CD8-positive, alpha-beta memory T cell (primary cell): ENCODE results near the gene CWC27. TPM values are rescaled to one million over a fixed set of nuclear protein-coding genes. Genes with fewer than 3 reads are reported as not detected.

Experiments used
- CTCF ChIA-PET: fragments of 350-600 bp; sonication (Branson Sonifier 250); formaldehyde crosslinking; loops from one replicate; lab custom pipeline; 2021; ENCODE audit warnings: antibody characterized with exemption; lab: Charles Lee
- POLR2A ChIA-PET: fragments of 350-600 bp; sonication (Branson Sonifier 250); formaldehyde crosslinking; loops from one replicate; lab custom pipeline; 2021; ENCODE audit warnings: antibody characterized with exemption; lab: Charles Lee
- DNase-seq, 5 donors: peaks; one replicate each; pipeline versions ENCODE4 v3.0.0 to v3.0.0-alpha.2; 2020 to 2022; ENCODE audit warnings: mixed read lengths in 1 of 5
- H3K27ac ChIP-seq: one replicate; pipeline ENCODE4 v1.7.0; 2013; ENCODE audit warnings: low read depth, mild to moderate bottlenecking, low read length, moderate library complexity
- H3K27me3 ChIP-seq: 2 replicates; pipeline ENCODE4 v1.7.0; 2013; ENCODE audit warnings: low read length, mild to moderate bottlenecking; ENCODE audit not compliant: insufficient read depth, poor library complexity, severe bottlenecking
- H3K36me3 ChIP-seq: 2 replicates; pipeline ENCODE4 v1.7.0; 2013; ENCODE audit warnings: mild to moderate bottlenecking, low read length, moderate library complexity; ENCODE audit not compliant: insufficient read depth
- H3K4me1 ChIP-seq: 2 replicates; pipeline ENCODE4 v1.7.0; 2013; ENCODE audit warnings: mild to moderate bottlenecking, low read length, moderate library complexity; ENCODE audit not compliant: insufficient read depth
- H3K4me3 ChIP-seq: 2 replicates; pipeline ENCODE4 v1.7.0; 2013; ENCODE audit warnings: mild to moderate bottlenecking, low read length
- H3K9me3 ChIP-seq: 2 replicates; pipeline ENCODE4 v1.7.0; 2013; ENCODE audit warnings: mild to moderate bottlenecking, low read length
- H3K27ac Mint-ChIP-seq, 8 donors: one replicate each; pipeline ENCODE4 v1.8.0; 2020 to 2021; ENCODE audit warnings: mixed read lengths in 8 of 8, mild to moderate bottlenecking in 6 of 8, inconsistent platforms in 3 of 8, moderate library complexity in 3 of 8
- H3K27me3 Mint-ChIP-seq, 2 donors: one replicate each; pipeline ENCODE4 v1.8.0; 2020 to 2021; ENCODE audit warnings: mixed read lengths in 2 of 2, mild to moderate bottlenecking in 1 of 2, moderate library complexity in 1 of 2
- H3K36me3 Mint-ChIP-seq, 3 donors: one replicate each; pipeline ENCODE4 v1.8.0; 2020 to 2021; ENCODE audit warnings: mixed read lengths in 3 of 3, inconsistent platforms in 1 of 3, mild to moderate bottlenecking in 1 of 3
- H3K4me1 Mint-ChIP-seq, 3 donors: one replicate each; pipeline ENCODE4 v1.8.0; 2020 to 2021; ENCODE audit warnings: mixed read lengths in 3 of 3, inconsistent platforms in 1 of 3, mild to moderate bottlenecking in 1 of 3
- H3K4me3 Mint-ChIP-seq, 7 donors: one replicate each; pipeline ENCODE4 v1.8.0; 2020 to 2021; ENCODE audit warnings: mixed read lengths in 7 of 7, mild to moderate bottlenecking in 6 of 7, moderate library complexity in 4 of 7, inconsistent platforms in 2 of 7
- H3K9me3 Mint-ChIP-seq, 5 donors: one replicate each; pipeline ENCODE4 v1.8.0; 2020 to 2022; ENCODE audit warnings: mixed read lengths in 5 of 5, mild to moderate bottlenecking in 3 of 5, moderate library complexity in 2 of 5, inconsistent platforms in 1 of 5
- polyA plus RNA-seq: library from polyadenylated mRNA; unstranded; fragments of 300-500 nt; fragmentation: Illumina TruSeq; gene quantifications from one replicate; pipeline ENCODE4 v1.2.3, GENCODE V29; 2021
- total RNA-seq, 2 experiments: library from RNA; stranded (reverse); gene quantifications; one replicate each; pipeline ENCODE4 v1.2.3, GENCODE V29; 2021

The CWC27 gene
- total and polyA plus RNA-seq, 3 experiments from 2014 or later: 32.8 to 38.0 (median 36.3) TPM

DNA sequence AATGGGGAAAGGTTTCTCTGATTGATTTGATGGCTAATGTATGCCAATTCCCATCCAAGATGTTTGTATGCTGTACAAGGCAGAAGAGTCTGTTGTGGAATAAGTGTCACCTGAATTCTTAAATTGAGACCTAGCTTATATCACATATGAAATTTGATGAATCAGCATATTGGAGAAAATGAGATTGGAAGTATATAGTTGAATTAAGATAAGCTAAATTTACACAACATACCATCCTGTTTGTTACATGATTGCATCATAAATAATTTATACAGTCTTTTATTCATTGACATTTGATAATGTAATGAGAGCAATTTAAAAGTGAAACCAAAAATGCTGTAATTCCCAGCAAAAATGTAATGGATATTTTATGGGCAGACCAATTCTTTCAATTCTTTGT, 1.1 kb downstream of the CWC27 start:
- Mint-ChIP-seq H3K36me3 (peaks cover 0 to 23% (median 3%) of the 10 kb centered on the region in 3 donors), H3K4me1 (peaks cover 62 to 77% (median 71%) of the 10 kb centered on the region in 3 donors), H3K9me3 (no peaks in the 10 kb centered on the region), H3K27ac (peak overlapping the region in 6 of 8 donors; percentile 86 to 100 (median 96)), H3K4me3 (peak overlapping the region; percentile 93 to 100 (median 99)), H3K27me3 (no peaks in the 10 kb centered on the region)
- CTCF ChIA-PET: no interaction called here
- peaks cover 34% of the 10 kb centered on the region for H3K4me1 ChIP-seq
- no peaks in the 10 kb centered on the region for H3K9me3 ChIP-seq
- no peaks in the 10 kb centered on the region for H3K27me3 ChIP-seq
- POLR2A ChIA-PET: interaction anchor here (2.5 kb wide), 1 partner anchor 793 kb away, joined by 10 read pairs; the partner anchor contains the start of genes CENPK and PPWD1
- no peak overlapping the region for H3K27ac ChIP-seq
- peak overlapping the region; percentile 92 for H3K4me3 ChIP-seq
- DNase-seq: no peak
- no peaks in the 10 kb centered on the region for H3K36me3 ChIP-seq

GRCh38 chr5:64771736-64772135, 3.0 kb downstream of the CWC27 start:
- no peak for DNase-seq
- H3K27me3 Mint-ChIP-seq: no peaks in the 10 kb centered on the region
- H3K4me1 ChIP-seq: peaks cover 24% of the 10 kb centered on the region
- no peak overlapping the region for H3K27ac Mint-ChIP-seq
- H3K9me3 ChIP-seq: no peaks in the 10 kb centered on the region
- H3K9me3 Mint-ChIP-seq: no peaks in the 10 kb centered on the region
- no peaks in the 10 kb centered on the region for H3K27me3 ChIP-seq
- peaks cover 0 to 30% (median 3%) of the 10 kb centered on the region in 3 donors for H3K36me3 Mint-ChIP-seq
- H3K27ac ChIP-seq: no peak overlapping the region
- H3K36me3 ChIP-seq: no peaks in the 10 kb centered on the region
- peaks cover 49 to 65% (median 54%) of the 10 kb centered on the region in 3 donors for H3K4me1 Mint-ChIP-seq
- H3K4me3 Mint-ChIP-seq: no peak overlapping the region
- ChIA-PET POLR2A (no interaction called here), CTCF (interaction anchor here (0.6 to 1.0 kb wide), 2 partner anchors 12 to 142 kb away, joined by 3 to 5 read pairs; no protein-coding TSS in a partner anchor)
- no peak overlapping the region for H3K4me3 ChIP-seq

DNA sequence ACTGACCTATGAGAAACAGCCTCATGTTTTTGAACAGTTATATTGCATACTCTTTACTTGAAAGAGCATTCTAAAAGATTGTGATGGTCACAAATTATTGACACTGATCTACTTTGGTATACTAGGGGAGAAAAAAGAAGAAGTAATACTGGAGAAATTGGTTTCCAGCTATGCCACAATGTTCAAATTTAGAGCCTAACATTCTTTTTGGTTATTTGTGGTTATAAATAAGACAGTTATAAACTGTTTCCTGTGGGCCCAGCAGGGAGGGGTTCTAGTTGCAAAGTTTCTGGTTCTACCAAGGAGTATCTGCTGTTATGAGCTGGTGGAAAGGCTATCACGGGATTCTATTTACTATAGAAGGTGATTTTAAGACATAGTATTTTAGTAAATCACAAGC, 4.8 kb downstream of the CWC27 start:
- Mint-ChIP-seq H3K4me3 (peak overlapping the region in 1 of 7 donors; percentile 10), H3K27ac (no peak overlapping the region), H3K9me3 (no peaks in the 10 kb centered on the region), H3K4me1 (peaks cover 37 to 52% (median 45%) of the 10 kb centered on the region in 3 donors), H3K36me3 (peaks cover 0 to 26% (median 3%) of the 10 kb centered on the region in 3 donors), H3K27me3 (no peaks in the 10 kb centered on the region)
- Histone ChIP-seq H3K36me3 (no peaks in the 10 kb centered on the region), H3K27ac (no peak overlapping the region), H3K4me3 (no peak overlapping the region), H3K27me3 (no peaks in the 10 kb centered on the region), H3K9me3 (no peaks in the 10 kb centered on the region), H3K4me1 (peaks cover 13% of the 10 kb centered on the region)
- no peak for DNase-seq
- ChIA-PET POLR2A (interaction anchor here (0.7 kb wide), 1 partner anchor 462 kb away, joined by 5 read pairs; no protein-coding TSS in a partner anchor), CTCF (interaction anchor here (2.3 kb wide), 1 partner anchor 11 kb away, joined by 6 read pairs; no protein-coding TSS in a partner anchor)

GRCh38 chr5:64775291-64775690, 6.6 kb downstream of the CWC27 start:
- Histone ChIP-seq H3K27me3 (no peaks in the 10 kb centered on the region), H3K27ac (no peak overlapping the region), H3K9me3 (no peaks in the 10 kb centered on the region), H3K4me1 (peaks cover 1% of the 10 kb centered on the region), H3K4me3 (no peak overlapping the region), H3K36me3 (no peaks in the 10 kb centered on the region)
- CTCF ChIA-PET: interaction anchor here (2.3 kb wide), 1 partner anchor 9 kb away, joined by 6 read pairs; no protein-coding TSS in a partner anchor
- Mint-ChIP-seq H3K27ac (peak overlapping the region in 1 of 8 donors; percentile 43), H3K4me1 (peaks cover 28 to 48% (median 29%) of the 10 kb centered on the region in 3 donors), H3K9me3 (no peaks in the 10 kb centered on the region), H3K36me3 (peaks cover 6 to 30% (median 7%) of the 10 kb centered on the region in 3 donors), H3K4me3 (peak overlapping the region in 1 of 7 donors; percentile 7), H3K27me3 (no peaks in the 10 kb centered on the region)
- no peak for DNase-seq
- POLR2A ChIA-PET: no interaction called here

DNA sequence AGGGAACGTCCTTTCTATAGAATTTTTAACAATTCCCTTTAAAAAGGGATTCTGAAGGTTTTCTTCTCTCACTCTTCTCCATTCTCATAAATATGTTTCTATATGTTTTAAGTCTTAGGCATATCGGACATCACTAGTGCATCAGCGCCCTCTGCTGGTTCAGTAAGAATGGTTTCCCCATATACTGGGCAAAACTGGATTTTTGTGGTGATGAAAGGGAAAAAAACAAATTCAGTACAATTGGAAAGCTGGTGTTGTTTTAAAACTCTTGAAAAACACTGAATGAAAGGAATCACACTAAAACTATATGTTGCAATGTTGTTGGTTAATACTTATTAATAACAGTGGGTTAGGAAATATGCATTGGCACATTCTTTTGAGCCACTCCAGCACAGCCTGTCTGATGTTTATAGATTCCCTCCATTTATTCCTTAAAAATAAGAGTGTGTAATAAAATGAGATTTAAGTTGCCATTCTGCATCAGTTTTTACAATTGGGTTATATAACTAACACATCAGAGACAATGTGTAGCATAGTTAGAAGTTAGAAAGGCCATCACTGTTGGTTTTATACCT, 15.8 kb downstream of the CWC27 start:
- Histone ChIP-seq H3K27me3 (no peaks in the 10 kb centered on the region), H3K27ac (no peak overlapping the region), H3K9me3 (no peaks in the 10 kb centered on the region), H3K36me3 (peaks cover 4% of the 10 kb centered on the region), H3K4me3 (no peak overlapping the region), H3K4me1 (no peaks in the 10 kb centered on the region)
- H3K4me1 Mint-ChIP-seq: peaks cover 7 to 16% (median 7%) of the 10 kb centered on the region in 3 donors
- peaks cover 11 to 48% (median 11%) of the 10 kb centered on the region in 3 donors for H3K36me3 Mint-ChIP-seq
- no peaks in the 10 kb centered on the region for H3K27me3 Mint-ChIP-seq
- no peak overlapping the region for H3K4me3 Mint-ChIP-seq
- CTCF ChIA-PET: interaction anchor here (0.8 to 2.1 kb wide), 10 partner anchors 9 to 700 kb away, joined by 3 to 7 read pairs (median 4); no protein-coding TSS in a partner anchor
- POLR2A ChIA-PET: no interaction called here
- H3K9me3 Mint-ChIP-seq: no peaks in the 10 kb centered on the region
- H3K27ac Mint-ChIP-seq: no peak overlapping the region
- peak; percentile 49 to 75 (median 58) for DNase-seq

GRCh38 chr5:64786372-64786771, 17.6 kb downstream of the CWC27 start:
- Mint-ChIP-seq H3K27ac (no peak overlapping the region), H3K4me3 (no peak overlapping the region), H3K4me1 (peaks cover 3 to 5% (median 4%) of the 10 kb centered on the region in 3 donors), H3K9me3 (no peaks in the 10 kb centered on the region), H3K27me3 (no peaks in the 10 kb centered on the region), H3K36me3 (peaks cover 9 to 53% (median 10%) of the 10 kb centered on the region in 3 donors)
- H3K9me3 ChIP-seq: no peaks in the 10 kb centered on the region
- no peaks in the 10 kb centered on the region for H3K4me1 ChIP-seq
- no peak overlapping the region for H3K4me3 ChIP-seq
- peaks cover 9% of the 10 kb centered on the region for H3K36me3 ChIP-seq
- no peaks in the 10 kb centered on the region for H3K27me3 ChIP-seq
- CTCF ChIA-PET: no interaction called here
- POLR2A ChIA-PET: no interaction called here
- no peak overlapping the region for H3K27ac ChIP-seq
- DNase-seq: no peak

GRCh38 chr5:64788156-64788555, 19.4 kb downstream of the CWC27 start:
- DNase-seq: no peak
- POLR2A ChIA-PET: no interaction called here
- Mint-ChIP-seq H3K4me3 (no peak overlapping the region), H3K27ac (no peak overlapping the region), H3K27me3 (no peaks in the 10 kb centered on the region), H3K36me3 (peaks cover 10 to 58% (median 13%) of the 10 kb centered on the region in 3 donors), H3K4me1 (peaks cover 3 to 5% (median 4%) of the 10 kb centered on the region in 3 donors), H3K9me3 (no peaks in the 10 kb centered on the region)
- no peaks in the 10 kb centered on the region for H3K9me3 ChIP-seq
- no peaks in the 10 kb centered on the region for H3K4me1 ChIP-seq
- no peaks in the 10 kb centered on the region for H3K27me3 ChIP-seq
- CTCF ChIA-PET: no interaction called here
- H3K36me3 ChIP-seq: peaks cover 9% of the 10 kb centered on the region
- H3K27ac ChIP-seq: no peak overlapping the region
- no peak overlapping the region for H3K4me3 ChIP-seq

- DNase-seq: no peak
- no peak overlapping the region for H3K4me3 ChIP-seq
- ChIA-PET CTCF (no interaction called here), POLR2A (no interaction called here)
- Mint-ChIP-seq H3K27ac (no peak overlapping the region), H3K36me3 (peaks cover 10 to 62% (median 13%) of the 10 kb centered on the region in 3 donors), H3K4me3 (no peak overlapping the region), H3K27me3 (no peaks in the 10 kb centered on the region), H3K4me1 (peaks cover under 1 to 2% (median under 1%) of the 10 kb centered on the region in 3 donors), H3K9me3 (no peaks in the 10 kb centered on the region)
- no peaks in the 10 kb centered on the region for H3K27me3 ChIP-seq
- H3K36me3 ChIP-seq: peaks cover 5% of the 10 kb centered on the region
- no peak overlapping the region for H3K27ac ChIP-seq
- H3K9me3 ChIP-seq: no peaks in the 10 kb centered on the region
- no peaks in the 10 kb centered on the region for H3K4me1 ChIP-seq
These were observed 20.7 kb downstream of the CWC27 start for GRCh38 chr5:64789457-64789856.
